Left lung (tissue), 14 donors: ENCODE measurements around the gene GLS. TPM values are rescaled to one million over a fixed set of nuclear protein-coding genes. Genes with fewer than 3 reads are reported as not detected.

Experiments used
- ATAC-seq: fragments of 200-7000 bp; cut with Tn5 transposase; one replicate; pipeline ENCODE4 v1.9.1; 2020; ENCODE audit warnings: moderate library complexity
- DNase-seq, 4 donors: peaks; one replicate each; pipeline ENCODE4 v3.0.0-alpha.2; 2013 to 2020
- H3K27ac ChIP-seq, 2 donors: fragments of 200-600 bp; sonication (generic) in 1 of 2; one replicate each; pipeline versions ENCODE4 v1.5.0 to v1.8.0; 2020 to 2021
- H3K27me3 ChIP-seq, 2 donors: fragments of 200-600 bp; sonication (generic) in 1 of 2; one replicate each; pipeline versions ENCODE4 v1.5.0 to v1.8.0; 2020 to 2021
- H3K36me3 ChIP-seq, 2 donors: fragments of 200-600 bp; sonication (generic) in 1 of 2; one replicate each; pipeline versions ENCODE4 v1.5.0 to v1.8.0; 2020 to 2021
- H3K4me1 ChIP-seq, 2 donors: fragments of 200-600 bp; one replicate each; pipeline ENCODE4 v1.8.0; 2021
- H3K4me3 ChIP-seq, 2 donors: fragments of 200-600 bp; sonication (generic) in 1 of 2; one replicate each; pipeline versions ENCODE4 v1.5.0 to v1.8.0; 2020 to 2021; ENCODE audit warnings: mild to moderate bottlenecking in 1 of 2
- H3K9me3 ChIP-seq, 2 donors: fragments of 200-600 bp; sonication (generic) in 1 of 2; one replicate each; pipeline versions ENCODE4 v1.5.0 to v1.8.0; 2020 to 2021
- CTCF ChIP-seq, 2 donors: fragments of 200-600 bp; sonication (generic) in 1 of 2; IDR thresholded peaks; one replicate each; pipeline versions ENCODE4 v1.5.0 to v1.8.0; 2021; ENCODE audit warnings: antibody characterized with exemption in 2 of 2
- intact Hi-C, 2 donors: fragments of 100-400 bp; cut with DNase I; formaldehyde crosslinking; loops; one replicate each; pipeline versions ENCODE4 v1.11.2 to v1.14.2; 2022
- long read RNA-seq, 12 donors: library from polyadenylated mRNA in 2 of 12; unstranded in 2 of 12; transcript quantifications; one replicate each; pipeline ENCODE4 v2.0.0 and lab custom pipeline, GENCODE V29; 2019 to 2026
- polyA plus RNA-seq, 6 donors: library from polyadenylated mRNA; unstranded; fragments of 120-200 nt; gene quantifications; one replicate each; pipeline ENCODE4 v1.2.1, GENCODE V29; 2013; ENCODE audit not compliant: insufficient read length in 6 of 6
- total RNA-seq, 2 donors: library from RNA; stranded (reverse); fragmentation: NEBNext Ultra II Directional; extraction: Animal tissue kit (Norgen Biotek cat#: 25700); gene quantifications; one replicate each; pipeline ENCODE4 v1.2.1, GENCODE V29; 2021
- donor health status: DM: no; HTN: yes; CAD: no.
- donor health status: DM: no; HTN: no; CAD: no.

The GLS gene
- total RNA-seq (100 to 1,000 TPM; 192 to 346 TPM), polyA plus RNA-seq (100 to 1,000 TPM; 114 to 125 (median 122) TPM)
- long read RNA-seq, donor 1, full-length matches to known transcripts: 12 of 50 reads
- long read RNA-seq, donor 1, partial matches to known transcripts: 38 of 50 reads
- long read RNA-seq, donor 1, other reads (novel, unspliced or antisense): 0 of 50 reads
- long read RNA-seq, donor 2, full-length matches to known transcripts: 11 of 42 reads
- long read RNA-seq, donor 2, partial matches to known transcripts: 31 of 42 reads
- long read RNA-seq, donor 2, other reads (novel, unspliced or antisense): 0 of 42 reads
- long read RNA-seq, donor 3, full-length matches to known transcripts: 2 of 7 reads
- long read RNA-seq, donor 3, partial matches to known transcripts: 0 of 7 reads
- long read RNA-seq, donor 3, other reads (novel, unspliced or antisense): 5 of 7 reads
- long read RNA-seq, donor 4, partial matches to known transcripts: 2 of 3 reads
- long read RNA-seq, donor 4, other reads (novel, unspliced or antisense): 1 of 3 reads
- long read RNA-seq, donor 5, full-length matches to known transcripts: 12 of 12 reads
- long read RNA-seq, donor 5, partial matches to known transcripts: 0 of 12 reads
- long read RNA-seq, donor 5, other reads (novel, unspliced or antisense): 0 of 12 reads
- long read RNA-seq, donor 6, full-length matches to known transcripts: 8 of 66 reads
- long read RNA-seq, donor 6, partial matches to known transcripts: 58 of 66 reads
- long read RNA-seq, donor 6, other reads (novel, unspliced or antisense): 0 of 66 reads
- long read RNA-seq, donor 7, full-length matches to known transcripts: 3 of 9 reads
- long read RNA-seq, donor 7, partial matches to known transcripts: 6 of 9 reads
- long read RNA-seq, donor 7, other reads (novel, unspliced or antisense): 0 of 9 reads
- long read RNA-seq, donor 8, full-length matches to known transcripts: 9 of 19 reads
- long read RNA-seq, donor 8, partial matches to known transcripts: 10 of 19 reads
- long read RNA-seq, donor 8, other reads (novel, unspliced or antisense): 0 of 19 reads
- long read RNA-seq, donor 9: 0 reads
- long read RNA-seq, donor 10: 0 reads
- long read RNA-seq, donor 11, full-length matches to known transcripts: 17 of 40 reads
- long read RNA-seq, donor 11, partial matches to known transcripts: 17 of 40 reads
- long read RNA-seq, donor 11, other reads (novel, unspliced or antisense): 6 of 40 reads
- long read RNA-seq, donor 12, full-length matches to known transcripts: 5 of 28 reads
- long read RNA-seq, donor 12, partial matches to known transcripts: 15 of 28 reads
- long read RNA-seq, donor 12, other reads (novel, unspliced or antisense): 8 of 28 reads

DNA sequence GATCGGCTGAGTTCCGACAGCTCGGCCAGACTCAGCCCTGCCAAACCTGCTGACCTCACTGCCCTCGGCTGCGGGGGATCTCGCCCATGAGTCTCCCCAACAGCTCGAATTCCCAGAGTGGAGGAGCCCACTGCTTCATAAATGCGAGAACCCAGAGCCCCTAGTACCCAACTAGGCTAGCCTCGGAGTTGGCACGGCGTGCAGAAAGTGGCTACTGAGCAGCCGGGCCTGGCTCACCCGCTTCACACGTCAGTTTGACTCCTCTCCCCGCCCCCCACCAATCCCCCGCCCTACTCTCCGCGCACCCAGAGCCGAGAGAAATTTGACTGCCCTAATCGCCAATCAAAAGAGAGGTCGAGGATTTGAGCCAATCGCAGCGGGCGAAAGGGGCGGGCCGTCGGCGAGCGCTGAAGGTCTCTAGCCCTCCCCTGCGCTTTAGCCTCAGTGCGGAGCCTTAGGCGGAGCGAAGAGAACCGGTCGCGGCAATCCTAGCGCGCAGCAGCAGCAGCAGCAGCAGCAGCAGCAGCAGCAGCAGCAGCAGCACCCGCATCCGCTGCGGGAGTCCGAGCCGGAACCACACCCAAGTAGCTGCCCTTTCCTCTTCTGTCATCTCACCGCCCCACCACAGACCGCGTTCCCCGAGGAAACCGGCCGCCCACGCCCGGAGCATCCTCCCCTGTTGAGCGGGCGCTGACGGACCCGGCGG lies at the start of gene GLS:
Gene GLS (plus strand): TSS at position 444 of the 706 bp plus-strand sequence. CDS start 264 bp downstream, outside the sequence.
- Histone ChIP-seq H3K4me1 (peaks cover 0 to 51% of the 10 kb centered on the region in 2 donors), H3K9me3 (no peaks in the 10 kb centered on the region), H3K27ac (peak within 1 kb of the TSS; percentile 98 to 99), H3K4me3 (peak within 1 kb of the TSS; percentile 88 to 93), H3K36me3 (no peaks in the 10 kb centered on the region), H3K27me3 (no peaks in the 10 kb centered on the region)
- DNase-seq (peak; percentile 95 to 98 (median 96)), ATAC-seq (peak; percentile 91)
- intact Hi-C loops: no loop called here
- no peak for TF ChIP-seq CTCF (IDR thresholded peaks at IDR 0.05)

DNA sequence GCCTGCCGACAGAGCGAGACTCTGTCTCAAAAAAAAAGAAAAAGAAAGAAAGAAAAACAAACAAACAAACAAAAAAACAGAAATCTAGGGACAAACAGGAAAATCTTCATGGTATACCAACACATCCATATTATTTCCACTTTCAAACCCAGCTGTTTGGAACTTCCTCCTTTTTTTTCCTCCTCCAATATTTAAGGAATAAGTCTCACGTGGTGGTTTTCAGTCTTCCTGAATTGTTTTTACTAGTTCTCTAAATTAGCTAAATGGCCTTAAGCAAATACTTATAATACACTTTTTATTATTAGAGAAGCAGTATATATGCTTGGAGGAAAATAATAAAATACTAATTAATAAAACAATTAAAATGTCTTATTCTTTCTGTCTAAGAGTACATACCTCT lies 48.7 kb upstream of the GLS start:
- DNase-seq (no peak), ATAC-seq (no peak)
- no peak overlapping the region for H3K27ac ChIP-seq
- H3K36me3 ChIP-seq: no peaks in the 10 kb centered on the region
- H3K4me3 ChIP-seq: no peak overlapping the region
- no peak for TF ChIP-seq CTCF (IDR thresholded peaks at IDR 0.05)
- no peaks in the 10 kb centered on the region for H3K9me3 ChIP-seq
- no peaks in the 10 kb centered on the region for H3K27me3 ChIP-seq
- H3K4me1 ChIP-seq: no peaks in the 10 kb centered on the region
- intact Hi-C loops: no loop called here

GRCh38 chr2:190834890-190835208 lies 45.8 kb upstream of the GLS start:
- DNase-seq (no peak), ATAC-seq (no peak)
- Histone ChIP-seq H3K4me3 (no peak overlapping the region), H3K27me3 (no peaks in the 10 kb centered on the region), H3K27ac (no peak overlapping the region), H3K4me1 (peaks cover 0 to 5% of the 10 kb centered on the region in 2 donors), H3K9me3 (no peaks in the 10 kb centered on the region), H3K36me3 (no peaks in the 10 kb centered on the region)
- intact Hi-C loops: no loop called here
- TF ChIP-seq CTCF (IDR thresholded peaks at IDR 0.05): no peak

GRCh38 chr2:190835303-190835930 lies 45.2 kb upstream of the GLS start:
- H3K9me3 ChIP-seq: no peaks in the 10 kb centered on the region

More at GRCh38 chr2:190835303-190835930, 45.2 kb upstream of the GLS start:
- Histone ChIP-seq H3K4me1 (peaks cover 0 to 5% of the 10 kb centered on the region in 2 donors), H3K36me3 (no peaks in the 10 kb centered on the region), H3K4me3 (no peak overlapping the region), H3K27me3 (no peaks in the 10 kb centered on the region), H3K27ac (no peak overlapping the region)
- DNase-seq (peak in 1 of 4 donors; percentile 54), ATAC-seq (peak; percentile 87)
- intact Hi-C loops: no loop called here
- TF ChIP-seq CTCF (IDR thresholded peaks at IDR 0.05): no peak
